H4 (cell line): ENCODE results near the gene SNX10. TPM values are rescaled to one million over a fixed set of nuclear protein-coding genes. Genes with fewer than 3 reads are reported as not detected.

Experiments
- DNase-seq: peaks from one replicate; pipeline ENCODE4 v3.0.0-alpha.2; 2015; ENCODE audit warnings: low spot score
- total RNA-seq: library from RNA; depleted of rRNA; stranded (reverse); fragments of >200 nt; shearing (Covaris generic); gene quantifications from 2 replicates; pipeline ENCODE4 v1.2.3, GENCODE V29; 2014

SNX10 gene
- total RNA-seq, 1 experiment from 2014 or later = 38.2 TPM

DNA sequence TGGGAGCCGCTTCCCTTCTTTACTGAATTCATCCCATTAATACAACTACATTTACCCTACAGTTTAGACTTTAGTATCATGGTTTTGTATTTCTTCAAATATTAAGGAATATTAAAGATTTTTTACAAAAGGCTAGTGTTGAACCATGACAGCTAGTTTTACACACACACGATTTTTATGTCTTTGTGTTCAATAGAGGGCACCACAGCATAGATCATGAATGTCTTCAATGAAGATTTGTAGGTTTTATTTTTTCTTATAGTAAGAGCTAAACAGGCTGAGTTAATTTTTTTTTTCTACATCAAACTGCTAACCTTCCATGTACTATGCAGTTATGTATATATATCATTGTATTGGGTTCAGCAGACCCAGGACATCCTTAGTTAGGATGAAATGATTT is 76.9 kb downstream of the SNX10 start:
- DNase-seq = peak; percentile 54

DNA sequence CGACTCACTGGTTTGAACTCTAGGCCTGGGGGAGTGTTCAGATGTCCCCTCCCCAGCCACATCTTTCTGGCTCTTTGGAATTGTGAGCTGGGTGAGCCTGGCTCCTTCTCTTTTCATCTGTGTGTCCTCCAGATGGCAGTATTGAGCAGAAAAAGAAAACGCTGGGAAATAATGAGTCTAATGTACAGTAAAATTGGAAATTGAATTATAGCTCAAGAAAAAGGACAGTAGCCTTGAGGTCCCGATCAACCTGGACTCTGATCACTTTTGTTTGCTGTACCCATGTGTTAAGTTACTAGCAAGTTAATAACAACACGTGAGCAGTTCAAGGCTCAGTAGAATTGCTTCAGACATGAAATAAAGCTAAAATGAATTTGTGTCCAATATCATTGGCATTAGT is 77.9 kb downstream of the SNX10 start:
- DNase-seq = peak; percentile 72

DNA sequence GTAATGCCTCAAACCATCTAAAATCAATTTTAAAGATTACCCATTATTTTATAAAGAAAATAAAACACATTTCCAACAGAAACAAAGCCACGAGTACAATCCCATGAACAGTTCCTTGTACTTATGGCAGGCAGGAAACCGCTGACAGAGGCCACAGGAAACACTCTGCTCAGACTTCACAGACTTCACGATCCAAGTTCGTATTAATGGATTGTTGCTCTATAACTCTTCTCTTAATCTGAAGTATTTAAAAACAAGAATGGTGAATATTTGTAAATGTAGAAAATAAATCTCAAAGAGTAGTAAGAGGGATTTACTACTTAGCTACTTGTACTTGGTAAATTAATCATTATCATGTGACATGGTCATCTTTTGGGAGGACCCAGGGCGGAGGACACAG is 78.3 kb downstream of the SNX10 start:
- DNase-seq = no peak

DNA sequence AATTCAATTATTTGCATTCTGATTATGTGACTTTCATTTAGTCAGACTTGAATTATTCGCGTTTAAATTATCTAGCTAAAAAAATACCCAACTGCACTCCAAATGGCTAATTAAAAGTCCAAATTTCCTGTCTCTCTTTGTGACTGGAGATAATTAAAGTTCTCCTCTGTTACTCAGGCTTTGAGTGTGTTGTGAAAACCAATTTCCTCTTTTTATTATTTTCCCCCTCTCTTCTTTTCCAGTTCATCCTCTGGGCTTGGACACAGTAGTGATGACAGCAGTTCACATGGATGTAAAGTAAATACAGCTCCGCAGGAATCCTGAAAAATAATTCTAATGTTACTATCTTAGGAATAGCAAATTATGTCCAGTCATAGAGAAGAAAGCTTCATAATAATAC is 80.6 kb downstream of the SNX10 start:
- no peak for DNase-seq

DNA sequence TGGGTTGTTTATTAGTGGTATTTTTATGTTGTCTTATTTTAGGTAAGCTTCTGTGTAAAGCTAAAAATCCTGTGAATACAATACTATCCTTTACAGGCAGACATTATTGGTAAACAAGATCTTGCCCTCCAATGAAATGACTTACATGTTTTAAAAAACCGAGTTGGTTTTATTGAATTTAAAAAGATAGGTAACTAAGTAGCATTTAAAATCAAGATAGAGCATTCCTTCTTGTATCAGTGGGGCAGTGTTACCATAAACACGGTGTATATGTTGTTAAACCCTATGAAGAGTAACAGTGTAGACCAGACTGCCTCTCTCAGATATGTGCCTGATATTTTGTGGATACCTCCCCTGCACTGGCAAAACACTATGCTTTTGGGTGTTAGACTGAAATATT is 81.0 kb downstream of the SNX10 start:
- DNase-seq = no peak

DNA sequence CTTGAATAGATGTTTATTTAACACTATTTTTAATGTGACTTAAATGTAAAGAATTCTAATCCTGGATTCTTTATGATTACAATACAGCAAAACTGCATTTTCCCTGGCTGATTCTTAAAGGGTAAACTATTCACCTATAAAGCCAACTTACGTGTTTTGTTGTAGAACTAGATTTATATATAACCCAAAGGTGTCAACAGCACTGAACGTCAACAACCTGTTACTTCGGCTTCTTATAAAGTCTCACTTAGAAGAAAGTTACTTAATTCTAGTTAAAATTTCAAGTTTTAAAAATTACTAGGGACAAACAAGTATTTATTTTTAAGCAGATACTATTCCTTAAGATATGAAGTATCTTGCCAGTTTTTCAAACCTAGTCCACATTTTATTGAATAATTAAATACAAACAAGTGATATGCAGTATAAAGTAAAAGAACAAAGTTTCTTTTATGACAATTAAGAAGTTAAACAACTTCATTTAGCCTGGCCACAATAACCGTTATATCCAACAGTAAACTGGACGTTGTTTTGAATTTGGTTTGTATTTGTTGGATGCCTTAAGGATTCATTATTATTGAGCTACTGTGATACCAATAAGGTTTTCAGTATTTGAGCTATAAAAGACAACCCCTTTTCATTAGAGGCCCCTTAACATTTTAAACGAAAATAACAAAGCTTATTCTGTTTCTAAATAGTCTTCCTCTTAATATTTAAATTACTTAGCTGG is 83.1 kb downstream of the SNX10 start:
- no peak for DNase-seq

DNA sequence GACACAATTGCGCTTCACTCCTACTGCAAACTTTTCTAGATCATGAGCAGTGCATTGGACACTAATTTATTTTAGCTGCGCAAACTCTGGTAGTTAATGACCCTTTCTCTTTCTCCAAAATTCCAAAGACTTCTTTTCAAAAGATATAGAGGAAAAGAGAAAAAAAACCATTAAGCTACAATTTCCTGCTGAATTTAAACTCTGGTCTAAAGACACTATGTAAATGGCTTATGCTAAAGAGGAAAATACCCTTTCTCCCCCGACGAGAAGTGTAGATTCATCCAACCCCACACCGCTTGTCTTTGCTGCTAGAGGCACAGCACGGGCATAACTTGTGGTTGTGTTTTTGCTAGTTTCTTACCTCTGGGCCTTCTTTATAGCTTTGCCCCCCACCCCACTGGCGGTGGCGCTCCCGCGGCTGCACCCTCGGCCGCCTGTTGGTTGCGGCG is 84.1 kb downstream of the SNX10 start:
- DNase-seq = no peak

DNA sequence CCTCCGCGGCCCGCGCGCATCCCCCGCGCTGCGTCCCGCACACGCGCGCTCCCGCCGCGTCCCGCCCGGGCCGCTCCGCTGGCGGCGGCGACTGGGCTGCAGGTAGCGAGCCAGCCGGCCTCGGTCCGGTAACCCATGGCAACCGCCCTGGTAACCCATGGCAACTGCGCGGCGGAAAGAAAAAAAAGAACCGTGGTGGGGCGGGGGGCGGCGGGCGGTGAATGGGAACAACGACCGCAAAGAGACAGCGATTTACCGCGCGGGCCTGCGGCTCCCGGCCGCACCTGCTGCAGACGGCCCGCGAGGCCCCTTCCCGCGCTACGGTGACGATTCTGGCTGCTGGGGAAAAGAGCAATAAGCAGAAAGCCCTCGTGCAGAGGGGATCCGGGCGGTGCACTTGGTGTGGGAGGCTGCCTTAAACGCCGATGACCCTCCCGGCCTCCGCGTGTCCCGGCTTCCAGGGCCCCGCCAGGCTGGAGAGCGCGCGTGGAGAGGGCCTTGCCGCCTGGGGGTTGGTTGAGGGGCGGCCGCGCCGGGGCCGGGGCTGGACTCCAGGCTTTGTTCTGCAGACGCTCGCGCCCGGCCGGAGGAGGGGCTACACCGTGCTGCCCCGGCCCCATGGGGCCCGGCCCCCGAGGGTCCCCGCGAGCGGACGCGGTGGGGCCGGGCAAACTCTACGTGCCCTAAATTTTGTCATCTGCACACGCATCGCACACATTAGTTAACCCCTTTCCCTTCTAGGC is 84.7 kb downstream of the SNX10 start:
- DNase-seq = no peak

DNA sequence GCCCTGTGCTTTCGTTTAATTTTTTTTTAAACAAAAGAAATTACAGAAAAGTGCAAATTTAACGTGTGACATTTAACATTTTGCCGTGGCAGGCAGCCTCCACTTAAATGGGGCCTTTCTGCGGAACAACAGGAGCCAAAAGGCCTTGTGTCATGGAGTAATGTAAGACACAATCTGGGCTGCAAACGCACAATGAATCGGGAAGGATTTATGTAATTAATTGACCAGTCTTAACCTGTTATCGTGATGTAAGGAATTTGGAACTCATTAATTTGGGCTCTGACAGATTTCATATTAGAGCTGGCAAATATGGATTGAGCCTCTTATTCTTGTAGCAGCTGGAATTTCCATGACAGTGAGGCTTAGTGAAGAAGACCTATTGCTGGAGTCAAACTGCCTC is 86.4 kb downstream of the SNX10 start:
- DNase-seq = no peak

DNA sequence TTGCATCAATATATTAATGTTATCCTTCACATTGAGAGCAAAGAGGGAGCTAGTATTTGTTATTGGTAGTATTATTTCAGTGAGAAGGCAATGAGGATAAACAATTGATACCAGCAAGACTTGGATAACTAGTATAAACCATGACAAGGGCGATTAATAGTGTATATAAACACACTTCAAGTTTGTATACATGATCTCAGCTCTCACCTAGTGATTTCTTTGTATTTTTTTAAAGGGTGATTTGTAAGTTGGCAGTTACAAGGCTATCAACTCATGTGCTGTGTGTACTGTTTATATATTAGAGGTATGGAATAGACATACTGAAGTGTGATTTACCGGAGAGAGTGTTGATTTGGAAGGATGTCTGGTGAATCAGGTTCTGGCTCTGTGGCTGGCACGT is 88.0 kb downstream of the SNX10 start:
- DNase-seq = no peak

DNA sequence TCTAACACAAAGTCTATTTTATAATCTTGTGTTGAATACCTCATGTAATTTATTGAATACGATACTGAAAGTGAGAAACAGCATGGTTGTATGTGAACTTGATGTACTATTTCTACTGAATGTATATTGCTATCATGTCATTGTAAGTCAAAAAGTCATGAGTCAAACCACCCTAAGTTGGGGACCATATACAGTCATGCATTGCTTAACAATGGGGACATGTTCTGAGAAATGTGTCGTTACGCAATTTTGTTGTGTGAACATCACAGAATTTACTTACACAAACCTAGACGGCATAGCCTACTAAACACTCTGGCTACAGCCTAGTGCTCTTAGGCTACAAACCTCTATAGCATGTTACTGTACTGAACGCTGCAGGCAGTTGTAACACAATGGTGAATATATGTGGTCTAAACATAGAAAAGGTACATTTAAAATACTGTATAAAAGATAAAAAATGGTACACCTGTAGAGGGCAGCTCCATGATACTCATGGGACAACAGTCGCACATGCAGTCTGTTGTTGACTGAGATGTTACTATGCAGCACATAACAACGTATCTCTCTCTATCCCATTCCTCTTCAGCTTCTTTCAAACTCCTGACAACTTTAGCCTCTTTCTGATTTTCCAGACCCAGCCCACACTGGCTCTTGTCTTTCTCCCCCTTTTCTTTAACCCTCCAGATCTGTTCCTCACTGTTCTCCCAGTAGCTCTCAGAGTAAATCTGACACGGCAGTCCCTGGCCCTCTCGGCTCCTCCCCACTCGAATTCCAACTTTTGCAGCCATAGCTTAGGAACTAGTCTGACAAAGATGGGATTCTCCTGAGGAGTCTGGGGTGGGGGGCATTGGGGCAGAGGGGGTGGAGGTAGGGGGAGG is 90.1 kb downstream of the SNX10 start:
- no peak for DNase-seq

DNA sequence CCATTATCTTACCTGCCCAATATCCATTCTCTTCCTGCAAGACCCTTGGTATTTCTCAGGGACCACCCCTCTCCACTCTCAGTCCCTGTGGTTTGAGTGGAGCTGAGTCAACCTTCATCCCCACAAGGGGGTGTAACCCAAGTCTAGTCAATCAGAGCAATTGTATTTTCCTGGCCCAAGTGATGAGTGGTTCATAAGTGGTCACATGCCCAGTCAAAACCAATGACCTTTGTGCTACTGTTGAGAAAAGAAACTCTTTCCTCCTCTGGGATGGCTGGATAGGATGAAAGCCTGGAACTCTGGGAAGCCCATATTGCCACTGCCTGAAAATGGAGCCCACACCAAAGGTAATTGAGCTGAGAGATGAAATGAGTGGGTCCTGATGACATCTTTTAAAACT is 93.6 kb downstream of the SNX10 start:
- DNase-seq = no peak

DNA sequence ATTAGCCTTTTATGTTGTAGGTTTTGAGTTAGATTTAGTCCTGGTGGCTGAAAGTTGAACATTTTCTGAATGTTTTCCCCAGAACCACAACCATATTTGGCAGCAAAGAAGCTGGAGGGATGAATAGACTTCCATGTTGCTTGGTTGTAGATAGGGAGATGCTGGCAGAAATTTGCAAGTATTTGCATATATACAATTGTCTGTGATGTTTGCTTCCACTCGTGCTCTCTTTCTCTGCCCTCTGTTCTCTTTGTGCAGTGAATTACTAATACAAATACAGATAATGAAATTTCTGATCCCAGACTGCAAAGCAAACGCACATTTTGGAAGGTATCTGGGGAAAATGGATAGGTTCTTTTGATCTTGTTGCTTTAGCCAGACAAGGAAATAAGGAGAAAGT is 96.1 kb downstream of the SNX10 start:
- no peak for DNase-seq

DNA sequence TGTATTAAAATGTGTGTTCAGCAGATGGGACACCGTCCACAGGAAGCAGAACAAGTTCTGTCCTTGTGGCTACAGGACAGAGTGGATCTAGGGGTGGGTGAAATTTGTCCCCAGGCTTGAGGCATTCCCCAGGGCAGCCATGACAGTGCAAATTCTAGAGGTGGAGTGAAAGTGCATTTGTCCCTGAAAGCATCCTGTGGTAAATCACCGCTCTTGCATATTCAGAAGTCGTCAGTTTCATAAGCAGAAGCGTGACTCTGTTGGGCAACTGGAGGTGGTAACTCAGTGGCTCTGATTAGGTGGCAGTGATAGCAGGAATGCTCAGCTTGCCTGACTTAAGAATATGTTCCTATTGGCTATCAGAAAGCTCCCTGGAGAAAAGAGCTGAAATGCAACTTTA is 96.6 kb downstream of the SNX10 start:
- no peak for DNase-seq

DNA sequence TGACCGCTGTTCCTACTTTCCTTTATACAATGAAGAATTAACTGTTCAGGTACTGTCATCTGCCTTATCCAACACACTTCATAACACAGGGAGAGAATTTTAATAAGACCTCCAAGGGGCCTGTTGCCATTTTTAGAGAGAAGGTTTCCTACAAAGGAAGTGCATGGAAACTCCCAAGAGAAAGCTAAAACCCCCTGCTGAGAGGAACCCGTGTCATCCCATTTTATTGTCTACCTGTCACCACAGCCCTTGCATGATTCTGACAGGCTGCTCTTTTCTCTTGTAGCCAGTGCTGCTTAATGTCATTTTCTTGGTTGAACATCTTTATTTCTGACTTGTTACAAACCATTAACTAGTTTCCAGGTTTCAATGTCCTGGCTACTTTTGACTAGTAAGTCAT is 98.4 kb downstream of the SNX10 start:
- no peak for DNase-seq

DNA sequence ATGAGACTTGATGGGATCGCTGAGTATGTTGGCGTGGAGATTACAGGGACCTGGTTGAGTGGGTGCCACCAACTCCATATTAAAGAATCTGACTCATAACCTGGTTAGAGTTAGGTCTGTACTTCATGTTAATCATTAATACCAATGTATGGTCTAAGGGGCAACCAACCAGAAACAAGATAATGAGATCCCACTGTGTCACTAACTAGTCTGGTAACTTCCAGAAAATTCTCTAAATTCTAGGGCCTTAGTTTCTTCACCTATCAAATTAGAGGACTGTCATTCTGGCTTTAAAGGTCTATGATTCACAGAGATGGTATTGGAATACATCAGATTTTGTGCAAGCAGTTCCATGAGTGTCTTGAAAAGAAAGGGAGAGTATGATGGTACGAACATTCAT is 102.2 kb downstream of the SNX10 start:
- no peak for DNase-seq

DNA sequence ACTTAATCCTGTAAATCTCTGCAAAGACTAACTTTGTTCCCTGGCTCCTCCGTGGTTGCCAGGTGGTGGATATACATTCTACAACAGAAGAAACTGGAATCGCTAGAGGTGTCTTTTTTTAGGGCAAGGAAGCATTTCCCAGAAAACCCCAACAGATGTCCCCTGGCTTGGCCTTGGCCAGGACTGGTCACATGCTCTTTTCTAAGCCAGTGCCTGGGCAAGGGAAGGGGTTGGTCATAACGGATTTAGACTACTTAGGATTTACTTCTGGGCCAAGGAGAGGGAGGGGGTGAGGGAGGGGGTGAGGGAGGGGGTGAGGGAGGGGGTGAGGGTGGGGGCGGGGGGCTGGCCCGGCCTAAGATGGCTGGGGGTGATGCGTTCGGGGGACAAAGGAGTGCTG is 105.7 kb downstream of the SNX10 start:
- no peak for DNase-seq

DNA sequence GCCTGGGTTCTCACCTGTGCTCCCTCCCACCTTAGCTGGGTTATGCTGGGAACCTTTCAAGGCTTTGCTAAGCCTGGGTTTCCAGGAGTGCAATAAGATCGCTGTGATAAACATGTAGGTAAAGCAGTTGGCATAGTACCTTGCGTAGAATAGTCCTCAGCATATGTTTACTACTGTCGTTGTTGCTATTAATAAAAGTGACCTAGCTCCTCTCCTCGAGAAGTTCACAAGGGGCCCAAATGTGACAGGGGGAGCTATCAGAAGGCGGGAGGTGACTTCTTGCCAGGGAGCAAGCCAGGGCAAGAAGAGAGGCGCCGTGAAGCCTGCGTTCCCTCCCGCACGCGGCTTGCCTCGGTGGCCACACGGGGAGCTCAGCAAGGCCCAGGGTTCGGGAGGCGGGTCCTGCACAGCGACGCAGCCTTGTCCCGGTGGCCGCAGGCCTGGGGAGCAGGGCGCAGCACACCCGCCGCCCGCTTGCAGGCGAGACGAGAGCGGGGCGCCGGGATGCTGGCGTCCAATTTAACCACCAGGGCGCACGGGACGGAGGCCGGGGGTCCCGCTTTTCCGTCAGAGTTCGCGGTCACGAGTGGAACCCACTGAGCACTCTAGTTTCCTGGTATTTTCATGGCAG is 106.2 kb downstream of the SNX10 start:
- DNase-seq = no peak

DNA sequence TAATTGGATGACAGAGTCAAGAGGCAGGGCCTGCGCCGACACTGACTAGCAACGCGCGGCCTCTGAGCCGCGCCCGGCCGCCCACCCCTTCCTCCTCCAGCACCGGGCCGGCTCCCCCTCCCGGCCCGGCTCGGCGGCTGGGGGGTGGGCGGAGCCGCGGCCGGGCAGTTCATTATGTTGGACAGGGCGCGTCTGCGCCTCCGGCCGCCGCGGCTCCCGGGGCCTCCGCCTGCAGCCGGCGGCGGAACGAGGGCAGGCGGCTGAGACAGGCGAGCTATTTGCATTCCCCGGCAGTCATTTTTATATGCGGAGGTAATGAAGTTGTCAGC is 106.7 kb downstream of the SNX10 start:
- peak; percentile 35 for DNase-seq

DNA sequence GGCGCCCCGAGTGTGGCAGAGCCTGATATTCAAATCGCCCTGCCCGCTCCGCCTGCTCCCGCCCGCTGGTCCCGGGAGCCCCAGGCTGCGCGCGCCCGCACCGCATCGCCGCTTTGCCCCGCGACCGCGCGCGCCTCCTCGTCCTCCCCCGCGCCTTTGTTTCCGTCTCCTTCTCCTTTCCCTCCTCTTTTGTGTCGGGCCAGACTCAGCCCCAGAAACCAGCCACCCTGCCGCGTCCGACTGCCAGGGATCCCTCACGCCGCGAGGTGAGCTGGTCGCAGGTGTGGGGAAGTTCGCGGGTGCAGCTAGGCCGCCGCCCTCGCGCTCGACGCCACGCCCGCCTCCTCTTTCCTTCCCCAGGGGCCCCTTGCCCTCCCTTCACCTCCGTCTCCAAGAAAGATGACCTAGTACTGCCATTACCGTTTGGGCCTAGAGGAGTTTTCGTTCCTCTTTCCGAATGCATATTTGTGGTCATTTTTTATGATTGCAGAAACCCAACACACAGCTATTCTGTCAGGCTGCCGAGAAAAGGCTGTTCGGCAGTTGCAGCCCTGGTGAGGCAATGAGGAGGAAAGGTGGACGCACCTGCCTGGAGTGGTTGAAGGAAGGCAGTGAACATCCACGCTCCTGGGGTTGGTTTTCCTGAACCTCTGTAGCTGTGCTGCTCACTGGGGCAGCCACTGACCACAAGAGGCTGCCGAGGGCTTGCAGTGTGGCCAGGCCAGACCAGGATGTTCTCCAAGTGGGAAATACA is 107.3 kb downstream of the SNX10 start:
- DNase-seq = peak; percentile 84

DNA sequence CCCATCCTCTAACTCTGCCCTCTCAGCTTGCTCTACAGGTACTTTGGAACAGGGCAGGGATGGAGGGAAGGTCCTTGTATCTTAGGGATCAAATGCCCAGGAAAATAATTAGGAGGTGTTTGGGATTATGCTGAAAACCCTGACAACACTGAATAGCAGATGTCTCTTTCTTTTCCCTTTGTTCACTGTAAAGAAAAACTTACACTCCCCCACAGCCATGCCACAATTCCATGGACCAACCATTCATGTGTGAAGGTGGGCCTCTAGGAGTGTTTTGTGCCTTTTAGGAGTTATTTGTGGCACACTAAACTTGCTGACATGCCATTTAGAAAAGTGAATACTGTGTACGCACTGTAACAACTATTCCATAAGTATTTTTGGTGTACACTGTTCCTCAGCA is 108.1 kb downstream of the SNX10 start:
- DNase-seq = no peak
